Activated T-helper 1 cell treated with anti-CD3 and anti-CD28 coated beads, Interleukin-2, amount 50 U/mL, for 16 hours (primary cell): ENCODE results near the gene HS2ST1.
"Not testable (repeated sequence)": the region's sequence is repeated elsewhere in the genome, so short reads cannot be mapped to it uniquely, and the experiment has no call there.

Source experiments
- DNase-seq, 2 donors: peaks; one replicate each; pipeline ENCODE4 v3.0.0-alpha.2; 2020; ENCODE audit warnings: low read depth in 1 of 2, low spot score in 1 of 2

The HS2ST1 gene

DNA sequence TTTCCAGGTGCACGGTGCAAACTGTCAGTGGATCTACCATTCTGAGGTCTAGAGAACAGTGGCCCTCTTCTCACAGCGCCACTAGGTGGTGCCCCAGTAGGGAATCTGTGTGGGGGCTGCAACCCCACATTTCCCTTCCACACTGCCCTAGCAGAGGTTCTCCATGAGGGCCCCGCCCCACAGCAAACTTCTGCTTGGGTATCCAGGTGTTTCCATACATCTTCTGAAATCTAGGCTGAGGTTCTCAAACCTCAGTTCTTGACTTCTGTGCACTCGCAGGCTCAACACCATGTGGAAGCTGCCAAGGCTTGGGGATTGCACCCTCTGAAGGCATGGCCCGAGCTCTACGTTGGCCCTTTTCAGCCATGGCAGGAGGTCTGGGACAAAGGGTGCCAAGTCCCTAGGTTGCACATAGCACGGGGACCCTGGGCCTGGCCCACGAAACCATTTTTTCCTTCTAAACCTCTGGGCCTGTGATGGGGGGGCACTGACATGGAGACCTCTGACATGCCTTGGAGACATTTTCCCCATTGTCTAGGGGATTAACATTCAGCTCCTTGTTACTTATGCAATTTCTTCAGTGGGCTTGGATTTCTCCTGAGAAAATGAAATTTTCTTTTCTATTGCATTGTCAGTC is 10.0 kb downstream of the HS2ST1 start:
- no peak for DNase-seq

DNA sequence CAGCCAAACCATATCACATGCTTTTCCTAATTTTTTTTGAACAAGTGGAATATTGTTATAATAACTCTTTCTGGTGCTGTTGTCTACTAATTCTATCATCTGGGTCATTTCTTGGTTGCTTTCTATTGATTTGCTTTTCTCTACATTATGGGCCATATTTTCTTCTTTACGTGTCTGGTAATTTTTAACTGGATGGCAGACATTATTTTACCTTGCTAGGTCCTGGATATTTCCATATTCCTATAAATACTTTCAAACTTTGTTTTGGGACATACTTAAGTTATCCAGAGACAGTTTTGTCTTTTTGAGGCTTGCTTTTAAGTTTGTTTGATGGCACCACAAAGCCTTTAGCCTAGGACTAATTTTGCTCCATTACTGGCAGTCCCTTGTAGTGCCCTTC is 11.3 kb downstream of the HS2ST1 start:
- DNase-seq = no peak

DNA sequence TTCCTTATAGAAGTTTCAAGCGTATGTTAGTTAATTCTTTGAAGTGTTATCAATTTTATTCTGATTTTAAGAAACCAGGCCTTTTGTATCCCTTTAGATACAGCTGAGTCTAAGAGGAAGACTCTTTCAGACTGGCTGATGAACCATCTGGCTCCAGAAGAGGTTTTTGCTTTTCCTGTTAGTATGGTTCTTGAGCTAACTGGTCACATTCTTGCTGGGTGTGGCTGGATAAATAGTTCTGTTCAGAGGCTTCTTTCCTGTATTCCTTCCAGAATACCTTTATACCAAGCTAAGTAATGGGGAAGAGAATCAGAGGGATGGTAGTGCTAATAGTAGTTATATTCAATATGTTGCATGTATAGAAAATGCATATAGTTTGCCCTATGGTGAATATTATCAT is 12.4 kb downstream of the HS2ST1 start:
- no peak for DNase-seq

DNA sequence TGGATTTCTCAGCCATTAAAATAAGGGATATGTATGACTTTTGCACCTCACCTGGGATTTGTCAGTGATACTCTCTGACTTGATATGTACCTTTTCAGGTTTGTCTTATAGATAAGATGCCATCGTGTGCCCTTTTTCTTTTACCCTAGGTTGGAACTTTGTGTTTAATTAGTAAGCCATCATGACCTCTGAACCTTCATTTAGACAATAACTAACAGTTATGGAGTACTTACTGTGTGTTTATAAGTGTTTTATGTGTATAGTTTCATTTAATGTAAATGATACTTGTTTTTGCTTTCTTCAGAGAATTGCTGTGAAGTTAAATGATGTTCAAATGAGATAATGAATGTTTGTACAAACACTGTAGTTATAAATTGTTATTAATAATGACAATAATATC is 14.4 kb downstream of the HS2ST1 start:
- no peak for DNase-seq

DNA sequence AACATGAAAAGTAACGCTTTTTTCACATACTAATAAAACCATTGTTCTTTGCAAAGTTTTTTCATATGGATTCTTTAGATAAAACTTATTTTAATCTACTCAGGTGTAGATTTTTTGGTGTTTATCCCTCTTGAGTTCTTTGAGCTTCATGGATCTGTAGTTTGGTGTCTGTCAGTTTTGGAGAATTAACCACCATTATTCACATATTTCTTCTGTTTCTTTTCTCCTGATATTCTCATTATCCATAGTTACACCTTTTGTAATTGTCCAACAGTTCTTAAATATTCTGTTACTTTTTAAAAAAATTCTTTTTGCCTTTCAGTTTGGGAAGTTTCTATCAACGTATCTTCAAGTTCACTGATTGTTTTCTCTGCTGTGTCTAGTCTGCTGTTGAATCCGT is 18.6 kb downstream of the HS2ST1 start:
- DNase-seq = no peak

DNA sequence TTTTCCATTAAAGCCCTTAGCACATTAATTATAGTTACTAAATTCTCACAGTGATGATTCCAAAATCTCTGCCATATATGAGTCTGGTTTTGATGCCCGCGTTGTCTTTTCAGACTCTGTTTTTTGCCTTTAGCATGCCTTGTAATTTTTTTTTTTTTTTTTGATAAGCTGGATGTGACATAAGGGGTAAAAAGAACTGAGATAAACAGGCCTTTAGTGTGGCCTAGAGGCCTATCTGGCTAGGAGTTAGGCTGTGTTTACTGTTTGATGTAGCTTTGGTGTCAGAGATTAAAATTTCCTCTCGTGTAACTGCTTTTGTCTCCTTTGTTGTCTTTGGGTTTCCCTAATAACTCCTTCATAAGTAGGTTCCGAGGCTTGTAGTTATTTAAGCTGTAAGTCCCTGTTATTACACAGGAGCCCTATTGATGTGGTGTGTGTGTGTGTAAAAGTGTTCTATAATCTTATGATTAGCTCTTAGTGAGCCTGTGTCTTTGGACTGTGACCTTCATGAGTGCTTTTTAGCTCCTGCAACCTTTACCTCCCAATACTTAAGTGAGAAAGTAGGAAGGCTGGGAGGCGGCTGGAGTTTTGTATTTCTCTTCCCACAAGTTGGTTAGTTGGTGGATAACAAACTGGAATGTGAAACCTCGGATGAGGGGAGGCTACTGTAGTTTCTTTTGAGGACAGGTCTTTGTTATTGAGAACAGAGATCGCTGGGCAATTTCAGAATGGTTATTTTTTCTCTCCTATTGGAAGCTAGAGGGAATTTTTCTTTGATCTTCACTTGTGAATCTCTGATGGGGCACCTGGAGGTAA is 19.3 kb downstream of the HS2ST1 start:
- no peak for DNase-seq

DNA sequence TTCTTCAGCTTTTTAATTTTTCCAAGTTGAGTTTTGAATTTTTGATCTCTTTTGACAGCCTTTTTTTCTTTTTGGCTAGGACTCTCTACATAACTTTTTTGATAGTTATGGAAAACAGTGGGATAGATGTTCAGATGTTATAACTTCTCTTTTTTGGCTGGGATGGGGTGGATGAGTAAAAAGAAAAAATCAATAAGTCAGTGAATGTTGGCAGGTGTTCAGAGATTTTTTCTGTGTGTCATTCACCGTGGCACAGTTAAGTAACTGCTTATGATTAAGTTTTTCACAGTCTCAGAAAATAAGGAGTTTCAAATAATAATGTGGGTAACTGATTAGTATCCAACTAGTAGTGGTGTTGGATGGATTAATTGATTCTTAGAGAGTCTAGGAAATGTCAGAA is 24.0 kb downstream of the HS2ST1 start:
- no peak for DNase-seq

DNA sequence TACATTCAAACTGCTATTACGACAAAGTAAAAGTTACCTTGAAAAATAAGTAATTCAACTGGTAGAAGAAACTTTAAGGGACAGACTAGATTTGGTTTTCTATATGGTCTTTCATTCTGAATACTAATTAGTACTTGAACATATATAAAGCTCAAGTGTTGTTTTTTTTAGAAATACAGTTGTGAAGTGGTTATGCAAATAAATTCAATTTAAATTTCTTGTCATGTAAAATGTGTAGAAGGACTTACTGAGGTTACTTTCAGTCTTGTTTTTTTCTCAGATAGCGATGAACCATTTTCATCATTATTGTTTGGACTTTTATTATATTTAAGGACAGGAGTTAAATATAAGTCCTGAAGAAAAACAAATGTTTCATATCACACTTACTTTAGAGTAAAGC is 24.4 kb downstream of the HS2ST1 start:
- DNase-seq = no peak

DNA sequence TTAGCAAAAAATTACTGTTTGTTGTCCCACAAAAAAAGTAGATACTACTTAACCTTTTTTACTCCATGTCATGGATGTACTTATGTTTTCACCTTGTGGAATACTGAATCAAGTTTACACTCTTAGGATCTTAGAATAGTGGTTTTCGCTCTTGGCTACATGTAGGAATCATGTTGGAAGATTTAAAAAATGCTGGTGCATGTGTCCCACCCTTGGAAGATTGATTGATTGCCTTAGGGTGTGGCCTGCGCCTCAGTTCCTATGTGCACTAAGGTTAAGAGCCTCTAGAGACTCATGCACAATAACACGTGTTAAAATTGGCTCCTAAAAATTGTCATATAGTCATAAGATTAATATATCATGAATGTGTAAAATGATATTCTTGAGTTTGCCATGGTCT is 25.0 kb downstream of the HS2ST1 start:
- no peak for DNase-seq

DNA sequence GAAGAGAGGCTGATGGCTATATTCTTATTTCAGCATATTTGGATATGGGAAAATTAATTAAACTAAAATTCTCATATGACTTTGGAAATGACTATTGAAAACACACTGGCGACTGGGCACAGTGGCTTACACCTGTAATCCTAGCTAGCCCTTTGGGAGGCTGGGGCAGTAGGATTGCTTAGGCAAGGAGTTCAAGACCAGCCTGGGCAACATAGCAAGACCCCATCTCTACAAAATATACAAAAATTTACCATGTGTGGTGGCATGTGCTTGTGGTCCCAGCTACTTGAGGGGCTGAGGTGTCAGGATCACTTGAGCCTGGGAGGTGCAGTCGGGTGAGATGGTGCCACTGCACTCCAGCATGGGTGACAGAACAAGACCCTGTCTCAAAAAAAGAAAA is 26.2 kb downstream of the HS2ST1 start:
- no peak for DNase-seq

DNA sequence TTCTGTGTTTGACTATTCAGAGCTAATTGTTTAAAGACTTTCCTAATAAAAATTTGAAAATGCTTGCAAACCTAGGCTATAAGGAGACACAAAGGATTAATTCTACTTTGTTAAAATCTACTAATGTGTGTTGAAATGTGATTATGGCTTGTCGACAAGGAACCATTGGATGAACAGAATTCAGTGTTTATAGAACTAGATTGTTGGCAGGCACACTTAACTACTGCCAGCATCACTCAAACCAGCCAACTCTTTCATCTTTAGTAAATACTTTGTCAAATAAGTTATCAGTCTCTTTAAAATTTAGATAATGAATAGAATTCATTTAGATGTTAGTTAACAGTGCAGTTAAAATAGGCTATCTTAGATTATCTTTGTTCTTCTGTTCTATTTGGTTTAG is 27.6 kb downstream of the HS2ST1 start:
- DNase-seq = no peak

DNA sequence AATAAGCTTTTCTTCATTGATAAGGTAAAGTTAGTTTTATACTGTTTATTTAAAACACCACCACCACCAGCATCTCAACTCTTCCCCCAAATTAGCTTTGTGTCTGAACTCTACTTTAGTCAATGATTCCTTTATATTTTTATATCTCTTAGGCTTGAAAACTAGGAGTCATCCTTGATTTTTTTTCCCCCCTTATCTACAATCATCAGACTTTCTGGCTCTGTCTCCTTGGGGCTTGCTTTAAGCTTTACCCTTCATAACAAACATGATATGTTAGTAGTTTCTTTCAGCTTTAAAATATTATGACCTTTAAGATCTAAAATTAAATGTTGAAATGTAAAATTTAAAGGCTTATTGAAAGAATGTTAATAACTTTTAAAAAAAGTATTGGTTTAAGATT is 28.3 kb downstream of the HS2ST1 start:
- DNase-seq = no peak

DNA sequence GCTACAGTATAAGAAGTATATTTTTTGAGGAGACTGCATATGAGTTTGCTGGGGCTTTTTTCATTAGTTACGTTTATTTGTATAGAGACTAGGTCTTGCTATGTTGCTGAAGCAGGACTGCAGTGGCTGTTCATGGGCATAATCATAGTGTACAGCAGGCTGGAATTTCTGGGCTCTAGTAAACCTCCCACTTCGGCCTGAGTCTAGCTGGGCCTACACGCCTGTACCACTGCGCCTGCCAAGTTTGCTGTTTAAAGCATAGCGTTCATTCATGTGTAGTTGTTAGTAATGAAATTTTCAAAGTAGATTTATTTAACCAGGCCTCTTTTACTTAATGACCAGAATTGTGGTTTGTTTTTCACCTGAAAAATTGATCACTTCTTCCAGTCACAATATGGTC is 33.8 kb downstream of the HS2ST1 start:
- no peak for DNase-seq

DNA sequence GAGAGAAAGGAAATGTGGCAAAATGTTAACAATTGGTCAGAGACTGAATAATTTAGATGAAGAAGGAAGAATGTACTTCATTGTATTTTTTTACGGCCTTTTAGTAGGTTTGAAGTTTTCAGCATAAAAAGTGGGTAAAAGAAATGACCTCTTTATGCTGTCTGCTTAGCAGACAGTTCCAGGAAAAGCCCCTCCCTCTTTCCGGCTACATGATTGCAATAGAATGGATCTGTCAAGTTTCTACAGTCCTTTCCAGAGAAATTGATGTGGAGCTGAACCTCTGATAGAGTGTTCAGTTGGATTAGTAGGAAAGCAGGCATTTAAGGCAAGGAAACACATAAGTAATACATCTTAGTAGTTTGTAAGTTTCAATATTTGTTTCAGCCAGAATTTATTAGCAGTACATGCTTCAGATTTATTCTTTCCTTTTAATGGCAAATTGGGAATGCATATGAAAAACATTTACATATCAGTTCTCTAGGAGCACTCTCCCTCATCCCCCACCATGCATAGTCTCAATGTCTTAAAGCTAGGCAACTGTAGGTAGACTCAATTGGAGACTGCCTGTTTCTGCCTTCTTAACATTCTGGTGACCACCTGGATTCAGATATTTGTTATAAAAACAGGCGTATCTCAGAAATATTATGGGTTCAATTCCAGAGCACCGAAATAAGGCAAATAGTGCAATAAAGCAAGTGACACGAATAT is 36.4 kb downstream of the HS2ST1 start:
- DNase-seq = no peak

DNA sequence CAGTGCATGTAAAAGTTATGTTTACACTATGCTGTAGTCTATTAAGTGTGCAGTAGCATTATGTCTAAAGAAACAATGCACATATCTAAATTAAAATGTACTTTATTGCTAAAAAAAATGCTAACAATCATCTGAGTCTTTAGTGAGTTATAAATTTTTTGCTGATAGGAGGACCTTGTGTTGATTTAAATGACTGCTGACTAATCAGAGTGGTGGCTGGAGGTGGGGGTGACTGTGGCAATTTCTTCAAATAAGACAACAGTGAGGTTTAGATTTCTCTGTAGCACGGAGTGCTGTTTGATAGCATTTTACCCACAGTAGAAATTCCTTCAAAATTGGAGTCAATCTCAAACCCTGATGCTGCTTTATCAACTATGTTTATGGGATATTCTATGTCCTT is 37.0 kb downstream of the HS2ST1 start:
- no peak for DNase-seq

DNA sequence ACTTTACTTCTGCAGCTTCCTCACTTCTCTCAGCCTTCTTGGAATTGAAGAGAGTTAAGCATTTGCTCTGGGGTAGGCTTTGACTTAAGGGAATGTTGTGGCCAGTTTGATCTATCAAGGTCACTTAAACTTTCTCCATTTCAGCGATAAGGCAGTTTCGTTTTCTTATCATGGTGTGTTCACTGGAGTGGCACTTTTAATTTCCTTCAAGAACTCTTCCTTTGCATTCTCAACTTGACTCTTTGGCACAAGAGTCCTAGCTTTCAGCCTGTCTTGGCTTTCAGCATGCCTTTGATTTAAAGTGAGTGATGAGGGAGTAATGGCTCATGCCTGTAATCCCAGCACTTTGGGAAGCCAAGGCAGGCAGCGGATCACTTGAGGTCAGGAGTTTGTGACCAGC is 38.7 kb downstream of the HS2ST1 start:
- DNase-seq = no peak

DNA sequence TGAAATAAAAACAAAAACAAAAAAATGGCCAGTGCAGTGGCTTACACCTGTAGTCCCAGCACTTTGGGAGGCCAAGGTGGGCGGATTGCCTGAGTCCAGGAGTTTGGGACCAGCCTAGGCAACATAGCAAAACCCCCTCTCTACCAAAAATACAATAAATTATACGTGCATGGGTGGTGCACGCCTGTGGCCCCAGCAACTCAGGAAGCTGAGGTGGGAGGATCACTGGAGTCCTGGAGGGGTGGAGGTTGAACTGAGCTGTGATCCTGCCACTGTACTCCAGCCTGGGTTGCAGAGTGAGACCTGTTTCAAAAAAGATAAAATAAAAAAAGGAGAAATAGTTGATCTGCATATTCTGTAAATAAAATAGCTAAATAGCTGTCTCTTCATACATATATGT is 41.2 kb downstream of the HS2ST1 start:
- no peak for DNase-seq

DNA sequence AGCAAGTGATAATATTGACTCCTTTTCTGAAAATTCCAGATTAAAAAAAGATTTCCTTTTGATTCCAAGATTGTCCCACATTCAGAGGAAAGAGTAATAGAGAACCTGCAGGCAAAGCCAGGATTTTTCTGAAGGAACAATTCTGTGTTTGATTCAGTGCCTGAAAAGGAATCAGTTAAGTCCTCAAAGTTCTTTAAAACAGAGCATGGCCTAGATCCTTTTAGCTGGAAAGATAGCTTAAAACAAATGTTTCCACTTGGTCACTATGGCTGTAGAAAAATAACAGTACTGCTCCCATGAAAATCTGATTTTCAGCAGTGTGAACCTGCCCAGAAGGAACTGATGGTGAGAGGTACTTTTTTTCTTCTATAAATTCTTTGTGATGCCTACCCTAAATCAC is 41.8 kb downstream of the HS2ST1 start:
- no peak for DNase-seq

DNA sequence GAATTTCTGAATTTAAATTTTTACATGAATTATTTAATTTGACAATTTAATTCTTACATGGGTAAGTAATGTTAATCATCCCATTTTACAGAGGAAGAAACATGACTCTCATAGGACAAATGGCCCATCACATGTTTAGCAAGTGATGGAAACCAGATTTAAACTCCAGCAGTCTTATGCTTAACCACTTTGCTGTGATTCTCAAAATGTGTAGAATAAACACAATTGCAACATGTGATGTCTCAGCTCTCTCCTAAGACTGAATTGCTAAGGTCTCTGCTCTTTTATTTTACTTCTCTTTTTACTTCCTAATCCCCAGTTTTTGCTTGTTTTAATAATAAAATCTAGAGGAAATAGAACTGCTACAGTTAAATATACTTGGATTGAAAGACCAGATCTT is 42.8 kb downstream of the HS2ST1 start:
- no peak for DNase-seq

DNA sequence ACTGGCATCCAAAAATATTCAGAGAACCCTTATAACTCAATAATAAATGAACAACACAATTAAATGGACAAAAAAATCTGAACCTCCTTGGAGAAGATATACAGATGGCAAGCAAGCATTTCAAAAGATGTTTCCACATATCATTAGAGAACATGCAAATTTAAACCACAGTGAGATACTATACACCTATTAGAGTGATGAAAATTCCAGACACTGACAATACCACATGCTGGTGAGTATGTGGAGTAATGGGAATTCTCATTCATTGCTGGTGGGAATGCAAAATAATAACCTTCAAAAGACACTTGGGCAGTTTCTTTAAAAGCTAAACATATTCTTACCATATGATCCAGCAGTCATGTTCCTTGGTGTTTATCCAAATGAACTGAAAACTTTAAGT is 46.1 kb downstream of the HS2ST1 start:
- DNase-seq = no peak

DNA sequence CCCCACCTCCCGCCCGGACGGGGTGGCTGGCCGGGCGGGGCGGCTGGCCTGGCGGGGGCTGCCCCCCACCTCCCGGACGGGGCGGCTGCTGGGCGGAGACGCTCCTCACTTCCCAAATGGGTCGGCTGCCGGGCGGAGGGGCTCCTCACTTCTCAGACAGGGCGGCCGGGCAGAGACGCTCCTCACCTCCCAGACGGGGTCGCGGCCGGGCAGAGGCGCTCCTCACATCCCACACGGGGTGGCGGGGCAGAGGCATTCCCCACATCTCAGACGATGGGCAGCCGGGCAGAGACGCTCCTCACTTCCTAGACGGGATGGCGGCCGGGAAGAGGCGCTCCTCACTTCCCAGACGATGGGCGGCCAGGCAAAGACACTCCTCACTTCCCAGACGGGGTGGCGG is 49.4 kb downstream of the HS2ST1 start:
- DNase-seq = not testable (repeated sequence)

DNA sequence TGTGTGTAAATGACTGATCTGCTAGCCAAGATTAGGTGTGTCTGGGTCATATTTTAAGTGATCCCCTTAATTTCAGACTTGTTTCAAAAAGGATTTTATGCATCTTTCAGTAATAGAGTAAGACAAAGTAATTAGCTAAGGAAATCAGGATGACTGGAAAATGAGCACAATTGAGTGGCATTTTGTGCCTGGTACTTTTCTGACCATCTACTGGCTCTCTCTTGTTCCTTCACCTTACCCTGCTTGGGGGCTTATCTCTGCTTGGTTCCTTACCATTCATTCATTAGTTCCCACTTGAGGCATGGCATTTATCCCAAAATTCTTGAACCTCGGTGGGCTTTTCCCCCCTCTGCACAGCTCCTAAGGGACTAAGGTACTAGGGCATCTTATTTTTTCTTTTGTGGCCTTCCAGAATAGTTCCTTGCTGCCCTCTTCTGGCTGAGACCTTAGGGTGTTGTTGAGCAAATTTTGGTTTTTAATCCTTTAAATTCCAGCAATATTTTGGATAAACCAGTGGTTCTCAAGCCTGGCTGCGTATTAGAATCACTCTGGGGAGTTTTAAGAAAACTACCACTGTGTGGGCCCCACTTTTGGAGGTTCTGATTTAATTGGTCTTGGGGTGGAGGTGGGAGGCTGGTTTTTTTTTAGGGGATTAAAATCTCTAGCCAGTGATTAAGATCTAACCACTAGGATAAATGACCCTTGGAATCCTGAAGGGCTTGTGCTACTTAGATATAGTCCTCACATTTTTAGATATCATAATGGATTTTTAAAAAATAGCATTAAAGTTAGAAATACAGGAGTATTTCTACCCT is 50.8 kb downstream of the HS2ST1 start:
- no peak for DNase-seq
